IPS DF 6.9 (cell line): ENCODE measurements around the gene KISS1R.
"Not testable (repeated sequence)": the region's sequence is repeated elsewhere in the genome, so short reads cannot be mapped to it uniquely, and the experiment has no call there.

ENCODE experiments used
- DNase-seq: peaks from one replicate; pipeline ENCODE4 v3.0.0-alpha.2; 2013; ENCODE audit warnings: low read depth, low spot score
- H3K27ac ChIP-seq: one replicate; pipeline ENCODE4 v1.5.1; 2013; ENCODE audit warnings: low read length, control low read depth
- H3K27me3 ChIP-seq: 2 replicates; pipeline ENCODE4 v1.6.1; 2013; ENCODE audit warnings: mild to moderate bottlenecking, low read length; ENCODE audit not compliant: control insufficient read depth, insufficient read depth
- H3K36me3 ChIP-seq: 2 replicates; pipeline ENCODE4 v1.6.1; 2013; ENCODE audit warnings: low read length; ENCODE audit not compliant: control insufficient read depth, insufficient read depth
- H3K4me1 ChIP-seq: 2 replicates; pipeline ENCODE4 v1.6.1; 2013; ENCODE audit warnings: low read length; ENCODE audit not compliant: control insufficient read depth, insufficient read depth
- H3K4me3 ChIP-seq: 2 replicates; pipeline ENCODE4 v1.5.1; 2013; ENCODE audit warnings: mild to moderate bottlenecking, low read length
- H3K9me3 ChIP-seq: 2 replicates; pipeline ENCODE4 v1.6.1; 2013; ENCODE audit warnings: low read length, inconsistent platforms; ENCODE audit not compliant: control insufficient read depth, insufficient read depth
- WGBS: extraction: QIAGEN DNeasy Blood & Tissue Kit; methylation state at CpG from one replicate; pipeline ENCODE4 v1.1.7; 2013; ENCODE audit warnings: mixed read lengths, missing lambda C conversion rate; ENCODE audit not compliant: insufficient read length, insufficient coverage; 5-methylcytosine and 5-hydroxymethylcytosine counted together

Gene KISS1R

GRCh38 chr19:873084-873483, 44.0 kb upstream of the KISS1R start:
- DNase-seq = no peak
- Histone ChIP-seq H3K9me3 (no peaks in the 10 kb centered on the region), H3K27me3 (no peaks in the 10 kb centered on the region), H3K27ac (no peak overlapping the region), H3K4me1 (peaks cover 11% of the 10 kb centered on the region), H3K4me3 (no peak overlapping the region; the same call in 1 of the 2 replicates), H3K36me3 (peaks cover 20% of the 10 kb centered on the region; the same call in 1 of the 2 replicates)
- no CpG with 5 or more reads among the region's 13 CpGs for WGBS

GRCh38 chr19:873561-874041, 43.5 kb upstream of the KISS1R start:
- Histone ChIP-seq H3K27ac (no peak overlapping the region), H3K36me3 (peaks cover 15% of the 10 kb centered on the region; the same call in 1 of the 2 replicates), H3K9me3 (no peaks in the 10 kb centered on the region), H3K27me3 (no peaks in the 10 kb centered on the region), H3K4me1 (peaks cover 11% of the 10 kb centered on the region), H3K4me3 (no peak overlapping the region; the same call in 1 of the 2 replicates)
- WGBS = no CpG with 5 or more reads among the region's 22 CpGs
- no peak for DNase-seq

- peaks cover 18% of the 10 kb centered on the region; the same call in 1 of the 2 replicates for H3K36me3 ChIP-seq
- no CpG with 5 or more reads among the region's 28 CpGs for WGBS
- no peaks in the 10 kb centered on the region for H3K9me3 ChIP-seq
- no peak overlapping the region for H3K27ac ChIP-seq
- no peak for DNase-seq
- H3K4me3 ChIP-seq = no peak overlapping the region
- no peaks in the 10 kb centered on the region for H3K27me3 ChIP-seq
- H3K4me1 ChIP-seq = peaks cover 11% of the 10 kb centered on the region
Measured at GRCh38 chr19:875265-875879, 41.8 kb upstream of the KISS1R start.

- no peaks in the 10 kb centered on the region for H3K9me3 ChIP-seq
- no peak overlapping the region for H3K27ac ChIP-seq
- H3K4me3 ChIP-seq = no peak overlapping the region
- DNase-seq = no peak
- H3K4me1 ChIP-seq = peaks cover 9% of the 10 kb centered on the region
- H3K36me3 ChIP-seq = peaks cover 12% of the 10 kb centered on the region; the same call in 1 of the 2 replicates
- no peaks in the 10 kb centered on the region for H3K27me3 ChIP-seq
- WGBS = no CpG with 5 or more reads among the region's 18 CpGs
Measured at GRCh38 chr19:876089-876488, 41.0 kb upstream of the KISS1R start.

GRCh38 chr19:876780-877314, 40.3 kb upstream of the KISS1R start:
- H3K4me3 ChIP-seq = no peak overlapping the region
- H3K4me1 ChIP-seq = peaks cover 9% of the 10 kb centered on the region
- no peak overlapping the region for H3K27ac ChIP-seq
- no peak for DNase-seq
- H3K27me3 ChIP-seq = no peaks in the 10 kb centered on the region
- no peaks in the 10 kb centered on the region for H3K9me3 ChIP-seq
- H3K36me3 ChIP-seq = peaks cover 18% of the 10 kb centered on the region; the same call in 1 of the 2 replicates
- no CpG with 5 or more reads among the region's 29 CpGs for WGBS

- no CpG with 5 or more reads among the region's 23 CpGs for WGBS
- not testable (repeated sequence) for H3K9me3 ChIP-seq, H3K27me3 ChIP-seq, H3K27ac ChIP-seq, H3K4me3 ChIP-seq, H3K4me1 ChIP-seq, DNase-seq
- H3K36me3 ChIP-seq = peaks cover 27% of the 10 kb centered on the region; the same call in 1 of the 2 replicates
Measured at GRCh38 chr19:877992-878660, 39.0 kb upstream of the KISS1R start.

- H3K9me3 ChIP-seq, H3K4me3 ChIP-seq, H3K27me3 ChIP-seq, H3K4me1 ChIP-seq, H3K27ac ChIP-seq, DNase-seq: not testable (repeated sequence)
- H3K36me3 ChIP-seq = peaks cover 29% of the 10 kb centered on the region
- WGBS = no CpG with 5 or more reads among the region's 24 CpGs
Measured at GRCh38 chr19:878751-879561, 38.2 kb upstream of the KISS1R start.

- whole genome bisulfite sequencing = no CpG with 5 or more reads among the region's 37 CpGs
Measured at GRCh38 chr19:879711-880438, 37.3 kb upstream of the KISS1R start.

GRCh38 chr19:881385-882071, 35.6 kb upstream of the KISS1R start:
- Histone ChIP-seq H3K4me1 (no peaks in the 10 kb centered on the region; the same call in 1 of the 2 replicates), H3K36me3 (peaks cover 37% of the 10 kb centered on the region)

More at GRCh38 chr19:879711-880438, 37.3 kb upstream of the KISS1R start:
- H3K9me3 ChIP-seq = no peaks in the 10 kb centered on the region
- no peaks in the 10 kb centered on the region; the same call in 1 of the 2 replicates for H3K4me1 ChIP-seq
- no peaks in the 10 kb centered on the region for H3K27me3 ChIP-seq
- peaks cover 27% of the 10 kb centered on the region for H3K36me3 ChIP-seq
- H3K4me3 ChIP-seq = no peak overlapping the region
- no peak for DNase-seq
- H3K27ac ChIP-seq = no peak overlapping the region

More at GRCh38 chr19:881385-882071, 35.6 kb upstream of the KISS1R start:
- no peak overlapping the region for H3K4me3 ChIP-seq
- DNase-seq = no peak
- H3K27me3 ChIP-seq = no peaks in the 10 kb centered on the region
- no CpG with 5 or more reads among the region's 34 CpGs for WGBS
- H3K27ac ChIP-seq = no peak overlapping the region
- H3K9me3 ChIP-seq = no peaks in the 10 kb centered on the region
